ENCODE data around the gene MAD1L1. TPM values are rescaled to one million over a fixed set of nuclear protein-coding genes. Genes with fewer than 3 reads are reported as not detected.

Gene MAD1L1
- total RNA-seq, 1 donor from 2014 or later, result 16.2 TPM

DNA sequence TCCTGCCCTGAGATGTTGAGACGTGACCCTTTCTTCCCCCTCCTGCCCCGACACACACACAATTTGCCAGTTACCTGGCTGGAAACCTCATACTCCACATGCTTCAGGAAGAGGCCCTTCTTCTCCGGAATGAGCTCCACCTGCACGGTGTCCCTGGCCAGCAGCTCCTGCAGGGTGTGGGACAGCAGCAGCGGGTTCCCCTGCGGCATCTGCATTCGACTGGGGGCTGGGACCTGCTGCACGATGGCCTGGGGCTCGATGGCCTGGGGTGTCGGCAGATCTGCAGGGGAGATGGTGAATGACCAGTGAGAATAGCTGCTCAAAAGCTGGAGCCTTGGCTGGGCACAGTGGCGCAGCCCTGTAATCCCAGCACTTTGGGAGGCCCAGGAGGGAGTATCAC lies 45.3 kb upstream of the MAD1L1 start:
- Histone ChIP-seq H3K27me3 (ENCODE audit: low read depth) (no peaks in the 10 kb centered on the region), H3K27ac (replicated peaks) (no peak overlapping the region), H3K36me3 (peaks cover 27% of the 10 kb centered on the region), H3K4me1 (peaks cover 15% of the 10 kb centered on the region), H3K4me3 (no peak overlapping the region), H3K9me3 (replicated peaks) (no peaks in the 10 kb centered on the region)
- no peak for DNase-seq
- intact Hi-C loops (cut with micrococcal nuclease), result no loop called here
- TF ChIP-seq, protein P1, sequence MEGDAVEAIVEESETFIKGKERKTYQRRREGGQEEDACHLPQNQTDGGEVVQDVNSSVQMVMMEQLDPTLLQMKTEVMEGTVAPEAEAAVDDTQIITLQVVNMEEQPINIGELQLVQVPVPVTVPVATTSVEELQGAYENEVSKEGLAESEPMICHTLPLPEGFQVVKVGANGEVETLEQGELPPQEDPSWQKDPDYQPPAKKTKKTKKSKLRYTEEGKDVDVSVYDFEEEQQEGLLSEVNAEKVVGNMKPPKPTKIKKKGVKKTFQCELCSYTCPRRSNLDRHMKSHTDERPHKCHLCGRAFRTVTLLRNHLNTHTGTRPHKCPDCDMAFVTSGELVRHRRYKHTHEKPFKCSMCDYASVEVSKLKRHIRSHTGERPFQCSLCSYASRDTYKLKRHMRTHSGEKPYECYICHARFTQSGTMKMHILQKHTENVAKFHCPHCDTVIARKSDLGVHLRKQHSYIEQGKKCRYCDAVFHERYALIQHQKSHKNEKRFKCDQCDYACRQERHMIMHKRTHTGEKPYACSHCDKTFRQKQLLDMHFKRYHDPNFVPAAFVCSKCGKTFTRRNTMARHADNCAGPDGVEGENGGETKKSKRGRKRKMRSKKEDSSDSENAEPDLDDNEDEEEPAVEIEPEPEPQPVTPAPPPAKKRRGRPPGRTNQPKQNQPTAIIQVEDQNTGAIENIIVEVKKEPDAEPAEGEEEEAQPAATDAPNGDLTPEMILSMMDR (IDR thresholded peaks at IDR 0.05; ENCODE audit: borderline replicate concordance), result no peak

DNA sequence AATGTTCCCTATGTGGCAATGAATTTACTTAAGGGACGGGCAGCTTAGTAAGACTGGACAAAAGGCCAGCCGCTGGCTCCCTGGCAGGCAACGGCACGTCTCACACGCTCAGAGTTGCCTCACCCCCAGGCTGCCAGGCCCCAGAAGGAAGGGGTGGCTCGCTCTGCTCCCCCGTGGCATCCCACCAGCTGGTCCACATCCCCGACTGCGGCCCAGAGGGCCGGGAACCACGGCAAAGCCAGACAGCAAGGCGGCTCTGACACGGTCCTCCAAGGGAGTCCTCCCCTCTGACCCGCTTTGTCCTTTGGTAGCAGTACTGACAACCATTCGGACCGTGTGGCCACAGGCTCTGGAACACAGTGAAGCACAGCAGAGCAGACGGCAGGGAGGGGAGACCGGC lies 43.4 kb upstream of the MAD1L1 start:
- TF ChIP-seq, protein P1 (IDR thresholded peaks at IDR 0.05; ENCODE audit: borderline replicate concordance), result no peak
- peaks cover 36% of the 10 kb centered on the region for H3K36me3 ChIP-seq
- no peak for DNase-seq
- no peaks in the 10 kb centered on the region for H3K9me3 ChIP-seq (replicated peaks)
- intact Hi-C loops (cut with micrococcal nuclease), result no loop called here
- H3K4me1 ChIP-seq, result peaks cover 4% of the 10 kb centered on the region
- no peak overlapping the region for H3K27ac ChIP-seq (replicated peaks)
- H3K27me3 ChIP-seq (ENCODE audit: low read depth), result no peaks in the 10 kb centered on the region
- H3K4me3 ChIP-seq, result no peak overlapping the region

DNA sequence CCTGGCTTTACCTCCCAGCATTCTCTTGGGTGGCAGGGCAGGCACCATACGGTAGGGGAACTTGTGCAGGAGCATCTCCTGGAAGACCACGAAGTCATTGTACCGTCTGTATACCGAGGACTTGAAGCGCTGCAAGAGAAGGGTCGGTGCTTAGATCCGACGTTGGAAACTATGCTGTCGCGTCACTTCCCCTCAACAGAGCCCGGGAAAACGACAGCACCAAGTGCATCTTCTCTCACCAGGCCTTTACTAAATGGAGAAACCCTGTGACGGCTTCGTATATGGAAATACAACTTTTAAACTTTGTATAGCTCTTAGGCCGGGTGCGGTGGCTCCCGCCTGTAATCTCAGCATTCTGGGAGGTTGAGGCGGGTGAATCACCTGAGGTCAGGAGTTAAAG lies 42.4 kb upstream of the MAD1L1 start:
- no peaks in the 10 kb centered on the region for H3K9me3 ChIP-seq (replicated peaks)
- peaks cover 11% of the 10 kb centered on the region for H3K4me1 ChIP-seq
- H3K27me3 ChIP-seq (ENCODE audit: low read depth), result no peaks in the 10 kb centered on the region
- no peak overlapping the region for H3K27ac ChIP-seq (replicated peaks)
- H3K4me3 ChIP-seq, result no peak overlapping the region
- intact Hi-C loops (cut with micrococcal nuclease), result no loop called here
- DNase-seq, result no peak
- TF ChIP-seq, protein P1 (IDR thresholded peaks at IDR 0.05; ENCODE audit: borderline replicate concordance), result no peak
- H3K36me3 ChIP-seq, result peaks cover 41% of the 10 kb centered on the region

DNA sequence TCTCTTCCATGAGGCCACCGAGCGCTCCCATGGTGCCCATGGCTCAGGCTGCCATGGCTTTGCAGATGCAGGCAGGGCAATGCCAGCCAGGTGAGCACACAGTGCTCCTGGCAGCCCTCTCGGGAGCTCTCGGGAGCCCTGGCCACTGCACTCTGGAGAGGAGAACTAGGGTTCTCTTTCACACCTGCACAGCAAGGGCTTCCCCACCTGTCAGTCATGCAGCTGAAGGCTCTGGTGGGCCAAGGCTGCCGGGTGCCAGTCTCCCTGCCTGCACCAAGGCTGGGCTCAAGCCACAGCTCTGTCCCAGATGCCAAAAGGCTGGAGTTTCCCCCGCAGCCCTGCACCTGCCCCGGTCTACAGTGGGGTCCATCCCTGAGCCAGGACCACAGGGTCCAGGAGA lies 41.9 kb upstream of the MAD1L1 start:
- no peak for DNase-seq
- H3K27me3 ChIP-seq (ENCODE audit: low read depth), result no peaks in the 10 kb centered on the region
- H3K27ac ChIP-seq (replicated peaks), result no peak overlapping the region
- no peak overlapping the region for H3K4me3 ChIP-seq
- TF ChIP-seq, protein P1 (IDR thresholded peaks at IDR 0.05; ENCODE audit: borderline replicate concordance), result no peak
- H3K9me3 ChIP-seq (replicated peaks), result no peaks in the 10 kb centered on the region
- H3K4me1 ChIP-seq, result peaks cover 15% of the 10 kb centered on the region
- H3K36me3 ChIP-seq, result peaks cover 41% of the 10 kb centered on the region
- intact Hi-C loops (cut with micrococcal nuclease), result no loop called here

DNA sequence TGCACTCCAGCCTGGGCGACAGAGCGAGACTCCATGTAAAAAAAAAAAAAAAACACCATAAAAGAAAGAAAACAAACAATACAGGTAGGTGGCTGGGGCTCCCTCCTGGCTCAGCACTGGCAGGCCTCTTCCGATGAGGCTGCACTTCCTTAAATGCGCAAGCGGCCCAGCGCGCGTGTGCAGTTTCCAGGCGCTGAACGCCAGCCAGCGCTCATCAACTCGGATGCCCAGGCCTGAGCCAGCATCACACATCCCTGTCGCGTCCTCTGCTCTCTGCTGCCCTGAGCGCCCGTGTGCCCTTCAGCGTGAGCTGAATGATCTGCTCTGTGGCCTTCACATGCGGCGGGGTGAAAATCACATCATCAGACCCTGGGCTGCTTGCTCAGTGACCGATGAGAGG lies 41.1 kb upstream of the MAD1L1 start:
- Histone ChIP-seq H3K9me3 (replicated peaks) (no peaks in the 10 kb centered on the region), H3K36me3 (peaks cover 41% of the 10 kb centered on the region), H3K27me3 (ENCODE audit: low read depth) (no peaks in the 10 kb centered on the region), H3K27ac (replicated peaks) (no peak overlapping the region), H3K4me1 (peaks cover 18% of the 10 kb centered on the region), H3K4me3 (no peak overlapping the region)
- TF ChIP-seq, protein P1 (IDR thresholded peaks at IDR 0.05; ENCODE audit: borderline replicate concordance), result no peak
- intact Hi-C loops (cut with micrococcal nuclease), result no loop called here
- no peak for DNase-seq

DNA sequence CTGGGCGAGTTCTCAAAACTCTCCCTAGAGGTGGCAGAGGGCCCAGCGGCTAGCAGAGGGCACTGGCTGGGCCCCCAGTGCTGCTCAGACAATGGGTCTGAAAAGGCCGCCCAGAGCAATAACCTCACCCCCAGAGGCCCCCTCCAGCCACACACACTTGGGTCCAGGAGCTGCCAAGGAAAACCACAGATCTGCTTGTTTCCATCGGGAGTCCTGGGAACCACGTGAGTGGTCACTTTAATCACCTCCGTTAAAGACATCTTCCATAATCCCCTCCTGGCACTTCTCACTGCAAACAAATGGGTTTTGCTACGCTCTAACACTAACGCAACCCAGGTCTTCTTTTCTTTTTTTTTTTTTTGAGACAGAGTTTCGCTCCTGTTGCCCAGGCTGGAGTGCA lies 39.3 kb upstream of the MAD1L1 start:
- no peak for DNase-seq
- H3K4me3 ChIP-seq, result no peak overlapping the region
- intact Hi-C loops (cut with micrococcal nuclease), result no loop called here
- peaks cover 34% of the 10 kb centered on the region for H3K36me3 ChIP-seq
- H3K27ac ChIP-seq (replicated peaks), result no peak overlapping the region
- H3K9me3 ChIP-seq (replicated peaks), result no peaks in the 10 kb centered on the region
- no peaks in the 10 kb centered on the region for H3K27me3 ChIP-seq (ENCODE audit: low read depth)
- H3K4me1 ChIP-seq, result peaks cover 18% of the 10 kb centered on the region
- TF ChIP-seq, protein P1 (IDR thresholded peaks at IDR 0.05; ENCODE audit: borderline replicate concordance), result no peak

All from left ventricle myocardium inferior (tissue), 1 donor.